Stimulated activated CD8-positive, alpha-beta memory T cell treated with anti-CD3 and anti-CD28 coated beads, Interleukin-7, amount 100 ng/mL, for 24 hours (primary cell): Measurements from ENCODE around the gene SLC50A1.
"Not testable (repeated sequence)": the region's sequence is repeated elsewhere in the genome, so short reads cannot be mapped to it uniquely, and the experiment has no call there.

Experiments
- DNase-seq: peaks from one replicate; pipeline ENCODE4 v3.0.0-alpha.2; 2020; ENCODE audit warnings: low read depth

The SLC50A1 gene

GRCh38 chr1:155116113-155116764, 19.4 kb upstream of the SLC50A1 start:
- no peak for DNase-seq

GRCh38 chr1:155117610-155118009, 18.0 kb upstream of the SLC50A1 start:
- no peak for DNase-seq

GRCh38 chr1:155118090-155118489, 17.6 kb upstream of the SLC50A1 start:
- DNase-seq = not testable (repeated sequence)

GRCh38 chr1:155120253-155120652, 15.4 kb upstream of the SLC50A1 start:
- DNase-seq = no peak

GRCh38 chr1:155121249-155121648, 14.4 kb upstream of the SLC50A1 start:
- no peak for DNase-seq

- no peak for DNase-seq
Observed at GRCh38 chr1:155122308-155122707, 13.3 kb upstream of the SLC50A1 start.

GRCh38 chr1:155123801-155124200, 11.9 kb upstream of the SLC50A1 start:
- no peak for DNase-seq

- no peak for DNase-seq
Observed at GRCh38 chr1:155124503-155125463, 10.9 kb upstream of the SLC50A1 start.

- DNase-seq = no peak
Observed at GRCh38 chr1:155125511-155125945, 10.1 kb upstream of the SLC50A1 start.

- no peak for DNase-seq
Observed at GRCh38 chr1:155125946-155126555, 9.6 kb upstream of the SLC50A1 start.

- DNase-seq = no peak
Observed at GRCh38 chr1:155126556-155127104, 9.0 kb upstream of the SLC50A1 start.

GRCh38 chr1:155127105-155127966, 8.3 kb upstream of the SLC50A1 start, which contains the start of gene EFNA1:
TSS of gene EFNA1 (plus strand) at chr1:155127876. CDS start at chr1:155127978, 102 bp downstream.
- DNase-seq = no peak

GRCh38 chr1:155127967-155128754, 7.5 kb upstream of the SLC50A1 start:
- DNase-seq = no peak

- DNase-seq = no peak
Observed at GRCh38 chr1:155128755-155129473, 6.7 kb upstream of the SLC50A1 start.

- DNase-seq = no peak
Observed at GRCh38 chr1:155130272-155131006, 5.2 kb upstream of the SLC50A1 start.

GRCh38 chr1:155131285-155131684, 4.4 kb upstream of the SLC50A1 start:
- DNase-seq = no peak

- DNase-seq = no peak
Observed at GRCh38 chr1:155131856-155132255, 3.8 kb upstream of the SLC50A1 start.

GRCh38 chr1:155133799-155134281, 1.8 kb upstream of the SLC50A1 start:
- no peak for DNase-seq

GRCh38 chr1:155134322-155134721, 1.3 kb upstream of the SLC50A1 start:
- no peak for DNase-seq
